Measurements from ENCODE around the gene RUFY3.

GRCh38 chr4:70838666-70839588 lies 117.2 kb downstream of the RUFY3 start:
- TF ChIP-seq CTCF (IDR thresholded peaks at IDR 0.05; ENCODE audit: low read depth, low read length, poor library complexity, severe bottlenecking) (no peak), EZH2phosphoT487 (IDR thresholded peaks at IDR 0.05; ENCODE audit: borderline replicate concordance, low read length) (no peak)

Measured in DOHH2 (cell line).